IPS-18c (cell line): ENCODE measurements around the gene NRG4.
"Not testable (repeated sequence)": the region's sequence is repeated elsewhere in the genome, so short reads cannot be mapped to it uniquely, and the experiment has no call there.

Experiments
- H3K4me3 ChIP-seq: 2 replicates; pipeline ENCODE4 v1.7.0; 2013; ENCODE audit warnings: low read depth, mild to moderate bottlenecking, low read length, moderate library complexity; ENCODE audit not compliant: insufficient read depth
- H3K9me3 ChIP-seq: one replicate; pipeline ENCODE4 v1.6.1; 2013; ENCODE audit warnings: mild to moderate bottlenecking, low read length, moderate library complexity; ENCODE audit not compliant: control insufficient read depth, insufficient read depth

NRG4 gene

DNA sequence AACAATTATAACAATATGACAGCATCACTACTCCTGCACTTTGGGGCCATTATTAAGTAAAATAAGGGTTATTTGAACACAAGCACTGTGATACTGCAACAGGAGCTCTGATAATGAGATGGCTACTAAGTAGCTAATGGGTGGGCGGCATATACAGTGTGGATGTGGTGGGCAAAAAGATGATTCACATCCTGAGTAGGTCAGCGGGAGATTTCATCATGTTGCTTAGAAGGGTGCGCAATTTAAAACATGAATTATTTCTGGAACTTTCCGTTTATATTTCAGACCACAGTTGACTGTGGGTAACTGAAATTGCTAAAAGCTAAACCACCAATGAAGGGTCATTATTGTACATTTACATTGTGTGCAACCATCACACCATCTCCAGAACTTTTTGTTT is 66.3 kb downstream of the NRG4 start:
- Histone ChIP-seq H3K4me3 (no peak overlapping the region), H3K9me3 (no peaks in the 10 kb centered on the region)

DNA sequence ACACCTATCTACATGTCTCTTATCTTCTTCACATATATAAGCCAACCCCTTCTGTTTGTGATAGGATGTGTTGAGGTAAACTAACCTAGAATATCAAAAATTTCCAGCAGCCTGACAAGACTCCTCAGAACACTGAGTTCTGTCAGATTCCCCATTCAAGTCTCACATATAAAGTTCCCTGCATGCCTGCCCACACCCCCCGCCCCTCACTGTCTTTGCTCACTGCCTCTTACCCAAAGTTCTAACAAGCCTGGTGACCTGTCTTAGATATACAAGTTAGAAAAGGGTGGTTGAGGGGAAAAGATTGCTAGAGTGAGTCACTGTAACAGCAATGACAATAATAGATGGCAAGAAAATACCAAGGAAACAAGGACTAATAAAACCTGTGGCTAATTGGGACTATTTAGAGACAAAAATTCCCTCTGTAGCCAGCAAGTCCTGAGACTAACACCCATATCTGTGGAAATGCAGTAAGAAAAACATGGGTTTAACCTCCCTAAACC is 68.5 kb downstream of the NRG4 start:
- H3K4me3 ChIP-seq: no peak overlapping the region
- H3K9me3 ChIP-seq: no peaks in the 10 kb centered on the region

DNA sequence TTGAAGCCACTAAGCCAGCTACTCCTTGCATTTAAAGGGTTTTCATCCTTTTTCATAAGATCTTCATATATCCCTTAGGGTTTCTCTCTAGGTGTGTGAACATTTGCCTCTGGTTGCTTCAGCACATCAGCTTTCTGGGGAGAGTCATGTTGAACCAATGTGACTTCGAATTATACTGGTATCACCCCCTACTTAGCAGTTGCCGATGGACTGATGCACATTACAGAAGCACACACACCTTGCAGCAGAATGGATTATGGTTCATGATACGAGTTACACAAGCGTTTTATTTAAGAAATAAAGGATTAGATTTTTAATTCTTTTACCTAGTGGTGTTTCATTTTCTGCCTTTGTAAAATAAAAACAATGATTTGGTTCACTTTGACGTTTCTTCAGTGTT is 69.0 kb downstream of the NRG4 start:
- H3K9me3 ChIP-seq: no peaks in the 10 kb centered on the region
- no peak overlapping the region for H3K4me3 ChIP-seq

DNA sequence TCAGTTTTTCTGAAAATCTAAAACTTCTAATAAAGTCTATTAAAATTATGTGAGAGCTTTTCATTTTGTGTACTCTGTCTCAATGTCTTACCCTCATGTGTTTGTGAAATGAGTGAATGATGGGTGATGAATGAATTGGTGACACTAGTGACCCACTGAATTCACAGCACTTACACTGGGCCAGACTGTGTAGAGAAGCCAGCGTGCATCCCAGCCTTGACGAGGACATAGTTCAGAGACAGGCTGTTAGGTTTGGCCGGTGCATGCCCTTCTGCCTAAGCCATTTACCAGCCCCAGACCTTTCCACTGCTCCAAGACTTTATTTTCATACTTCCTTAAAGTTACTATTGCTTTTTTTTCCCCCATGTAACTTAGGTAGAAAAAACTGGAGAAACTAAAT is 69.8 kb downstream of the NRG4 start:
- H3K4me3 ChIP-seq: no peak overlapping the region
- no peaks in the 10 kb centered on the region for H3K9me3 ChIP-seq

DNA sequence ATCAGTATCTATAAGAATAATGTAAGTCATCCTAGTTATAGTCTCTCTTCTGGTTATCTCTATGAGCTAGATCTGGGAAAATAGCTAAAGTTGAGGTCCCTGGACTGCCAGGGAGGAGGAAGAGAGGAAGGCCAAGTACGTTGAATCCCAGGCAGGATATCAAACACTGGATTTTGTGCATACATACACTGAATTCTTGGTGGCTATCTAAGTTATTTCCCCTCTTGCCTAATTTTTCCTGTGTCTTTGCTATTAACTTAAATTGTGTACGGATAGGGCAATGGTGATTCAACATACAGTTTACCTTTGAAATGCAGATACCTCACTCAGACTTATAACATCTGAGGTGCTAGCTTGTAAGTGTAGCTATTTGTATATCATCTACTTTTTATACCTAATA is 81.4 kb downstream of the NRG4 start:
- no peaks in the 10 kb centered on the region for H3K9me3 ChIP-seq
- no peak overlapping the region for H3K4me3 ChIP-seq

DNA sequence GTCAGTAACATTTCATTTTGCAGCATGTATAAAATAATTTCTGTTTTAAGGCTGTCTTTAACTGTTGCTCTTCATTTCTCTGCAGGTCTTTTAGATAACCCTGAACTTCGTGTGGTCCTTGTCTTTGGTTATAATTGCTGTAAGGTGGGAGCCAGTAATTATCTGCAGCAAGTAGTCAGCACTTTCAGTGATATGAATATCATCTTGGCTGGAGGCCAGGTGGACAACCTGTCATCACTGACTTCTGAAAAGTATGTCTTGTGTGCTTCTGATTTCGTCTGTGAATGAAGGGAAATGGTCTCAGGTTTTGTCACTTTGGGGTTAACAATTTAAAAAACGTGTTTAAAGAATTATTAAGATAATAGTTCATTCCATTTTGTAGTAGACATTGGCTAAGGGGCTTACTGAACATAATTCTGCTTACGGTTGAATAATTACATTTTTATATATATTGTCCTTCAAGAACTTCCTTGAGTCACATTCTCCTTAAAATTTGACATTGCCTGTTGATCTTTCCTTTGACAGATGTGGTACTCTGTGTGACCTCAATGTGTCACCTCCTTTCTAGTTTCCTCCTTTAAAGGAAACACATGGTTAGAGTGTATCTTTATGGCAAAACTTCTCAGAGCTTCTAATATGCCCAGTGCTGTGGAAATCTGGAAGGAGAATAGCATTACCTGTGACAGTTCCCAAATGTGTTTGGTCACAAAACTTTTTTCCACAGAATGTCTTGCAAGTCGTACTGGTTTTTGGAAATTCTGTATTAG is 82.2 kb downstream of the NRG4 start:
- H3K9me3 ChIP-seq: no peaks in the 10 kb centered on the region
- no peak overlapping the region for H3K4me3 ChIP-seq

DNA sequence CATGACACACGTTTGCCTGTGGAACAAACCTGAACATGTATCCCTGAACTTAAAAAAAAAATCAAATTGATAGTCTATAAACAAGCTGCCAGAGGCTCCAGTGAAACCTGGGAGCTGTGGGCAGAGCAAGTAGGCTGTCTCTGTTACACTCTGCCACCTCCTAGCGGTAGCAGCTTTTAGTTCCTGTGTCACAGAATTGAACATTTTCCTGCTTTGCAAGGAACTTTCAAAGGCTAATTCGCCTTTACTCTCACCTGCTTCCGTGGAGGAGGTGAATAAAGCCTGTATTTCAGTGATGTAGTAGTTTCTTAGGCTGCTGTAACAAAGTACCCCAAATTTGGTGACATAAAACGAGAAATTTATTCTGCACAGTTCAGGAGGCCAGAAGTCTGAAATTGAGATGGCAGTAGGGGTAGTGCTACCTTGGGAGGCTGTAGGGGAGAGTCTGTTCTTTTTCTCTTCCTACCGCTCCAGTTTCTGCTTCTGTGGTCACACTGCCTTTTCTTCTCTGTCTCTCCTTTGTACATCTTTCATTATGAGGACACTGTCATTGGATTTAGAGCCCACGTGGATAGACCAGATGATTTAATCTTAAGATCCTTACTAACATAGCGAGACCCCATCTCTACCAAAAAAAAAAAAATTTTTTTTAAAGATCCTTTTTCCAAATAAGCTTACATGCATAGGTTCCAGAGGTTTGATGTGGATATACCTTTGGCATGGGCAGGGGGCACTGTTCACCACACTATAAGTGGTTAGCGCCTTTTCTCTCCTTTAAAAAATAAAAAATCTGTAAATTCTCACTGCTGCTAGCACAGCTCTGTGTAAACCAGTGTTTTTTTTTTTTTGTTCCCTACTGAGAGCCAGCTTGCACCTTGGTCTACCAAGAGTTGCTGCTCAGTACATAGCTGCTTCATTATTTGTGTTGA is 83.3 kb downstream of the NRG4 start:
- no peak overlapping the region for H3K4me3 ChIP-seq
- no peaks in the 10 kb centered on the region for H3K9me3 ChIP-seq

DNA sequence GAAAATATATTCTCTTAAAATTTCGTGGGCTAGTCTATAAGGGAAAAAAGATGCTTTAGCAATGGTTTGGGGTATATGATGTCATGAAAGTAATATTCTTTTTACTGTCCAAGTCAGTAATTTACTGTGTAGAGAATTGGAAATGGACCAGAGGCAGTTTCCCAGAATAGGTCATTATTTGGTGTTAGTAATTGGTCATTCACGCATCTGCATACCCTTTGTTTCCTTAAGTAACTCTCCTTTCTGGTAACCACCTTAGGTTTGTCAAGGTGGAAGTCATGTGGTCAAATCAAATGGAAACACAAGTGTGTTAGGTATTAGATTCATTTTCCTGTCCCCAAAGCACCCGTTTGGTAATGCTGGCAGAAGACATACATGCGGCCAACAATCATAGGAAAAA is 84.6 kb downstream of the NRG4 start:
- Histone ChIP-seq H3K4me3 (no peak overlapping the region), H3K9me3 (no peaks in the 10 kb centered on the region)

DNA sequence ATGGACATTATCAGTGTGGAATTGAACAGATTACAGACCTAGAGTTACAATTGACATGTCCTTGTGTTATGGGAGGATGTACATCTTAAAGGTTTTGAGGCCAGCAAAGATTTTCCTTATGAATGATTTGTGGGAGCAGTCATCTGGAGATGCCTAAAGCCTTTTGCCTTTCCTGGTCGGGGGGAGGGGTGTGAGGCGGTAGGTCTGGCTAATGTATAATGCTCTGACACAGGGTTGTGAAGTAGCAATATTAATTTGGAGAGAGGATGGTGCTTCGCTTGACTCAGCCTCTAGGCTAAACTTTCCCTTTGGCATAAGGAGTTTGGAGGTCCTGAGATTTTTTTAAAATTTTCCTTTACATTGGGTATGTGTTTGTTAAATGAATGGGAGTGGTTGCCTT is 85.3 kb downstream of the NRG4 start:
- Histone ChIP-seq H3K4me3 (no peak overlapping the region), H3K9me3 (no peaks in the 10 kb centered on the region)

DNA sequence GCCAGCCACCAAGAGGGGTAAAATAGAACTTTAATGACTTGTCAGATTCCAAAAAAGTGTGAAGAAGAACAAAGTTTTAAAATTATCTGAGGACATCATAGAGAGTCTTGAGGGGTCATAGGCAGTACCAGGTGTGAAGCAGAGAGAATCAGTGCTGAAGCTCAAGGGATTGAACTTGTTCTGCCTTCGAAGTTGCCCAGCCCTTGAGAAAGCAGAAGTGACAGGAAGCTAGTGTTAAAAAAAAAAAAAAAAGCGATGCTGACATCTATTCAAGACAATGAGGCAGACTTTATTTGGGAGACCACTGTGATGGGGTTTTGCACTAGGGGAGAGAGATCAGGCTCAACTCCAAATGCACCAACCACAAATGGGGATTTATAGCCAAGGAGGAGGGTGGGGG is 86.8 kb downstream of the NRG4 start:
- no peaks in the 10 kb centered on the region for H3K9me3 ChIP-seq

DNA sequence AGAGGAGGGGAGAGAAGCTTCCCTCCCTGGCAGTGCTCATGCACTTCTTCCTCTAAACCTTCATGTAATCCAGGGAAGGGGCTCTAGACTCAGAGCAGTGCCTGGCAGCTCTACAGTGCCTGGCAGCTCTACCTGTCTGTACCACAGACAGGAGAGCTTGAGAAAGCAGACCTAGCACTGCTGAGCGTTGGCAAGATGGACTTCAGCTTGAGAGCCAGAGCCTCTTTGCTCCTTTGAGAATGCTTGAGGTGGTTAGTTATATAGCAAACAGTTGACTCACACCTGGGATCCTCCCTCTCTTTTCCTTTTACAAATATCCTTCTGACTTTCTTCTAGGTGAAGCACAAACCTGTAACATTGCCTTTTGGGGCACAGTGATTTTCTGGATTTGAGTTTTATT is 87.6 kb downstream of the NRG4 start:
- no peaks in the 10 kb centered on the region for H3K9me3 ChIP-seq

More for the DNA sequence above, 86.8 kb downstream of the NRG4 start:
- no peak overlapping the region for H3K4me3 ChIP-seq

DNA sequence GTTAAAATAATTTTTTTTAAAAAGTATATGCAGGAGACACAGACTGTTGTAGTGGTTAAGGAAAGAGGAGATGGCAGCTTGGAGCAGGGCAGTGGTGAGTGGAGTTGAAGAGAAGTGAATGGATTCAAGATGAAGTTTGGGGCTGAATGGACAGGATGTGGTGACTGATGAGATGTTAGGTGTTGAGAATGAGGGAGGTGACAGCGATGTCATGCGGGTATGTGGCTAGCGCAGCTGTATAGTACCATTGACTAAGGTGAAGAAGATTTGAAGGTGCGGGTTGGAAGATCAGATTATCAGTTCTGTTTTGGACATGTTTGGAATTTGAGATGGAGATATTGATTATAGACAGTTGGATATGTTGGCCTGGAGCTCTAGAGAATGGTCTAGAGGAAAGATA is 88.5 kb downstream of the NRG4 start:
- Histone ChIP-seq H3K9me3 (no peaks in the 10 kb centered on the region), H3K4me3 (no peak overlapping the region)

More for the DNA sequence above, 87.6 kb downstream of the NRG4 start:
- no peak overlapping the region for H3K4me3 ChIP-seq

DNA sequence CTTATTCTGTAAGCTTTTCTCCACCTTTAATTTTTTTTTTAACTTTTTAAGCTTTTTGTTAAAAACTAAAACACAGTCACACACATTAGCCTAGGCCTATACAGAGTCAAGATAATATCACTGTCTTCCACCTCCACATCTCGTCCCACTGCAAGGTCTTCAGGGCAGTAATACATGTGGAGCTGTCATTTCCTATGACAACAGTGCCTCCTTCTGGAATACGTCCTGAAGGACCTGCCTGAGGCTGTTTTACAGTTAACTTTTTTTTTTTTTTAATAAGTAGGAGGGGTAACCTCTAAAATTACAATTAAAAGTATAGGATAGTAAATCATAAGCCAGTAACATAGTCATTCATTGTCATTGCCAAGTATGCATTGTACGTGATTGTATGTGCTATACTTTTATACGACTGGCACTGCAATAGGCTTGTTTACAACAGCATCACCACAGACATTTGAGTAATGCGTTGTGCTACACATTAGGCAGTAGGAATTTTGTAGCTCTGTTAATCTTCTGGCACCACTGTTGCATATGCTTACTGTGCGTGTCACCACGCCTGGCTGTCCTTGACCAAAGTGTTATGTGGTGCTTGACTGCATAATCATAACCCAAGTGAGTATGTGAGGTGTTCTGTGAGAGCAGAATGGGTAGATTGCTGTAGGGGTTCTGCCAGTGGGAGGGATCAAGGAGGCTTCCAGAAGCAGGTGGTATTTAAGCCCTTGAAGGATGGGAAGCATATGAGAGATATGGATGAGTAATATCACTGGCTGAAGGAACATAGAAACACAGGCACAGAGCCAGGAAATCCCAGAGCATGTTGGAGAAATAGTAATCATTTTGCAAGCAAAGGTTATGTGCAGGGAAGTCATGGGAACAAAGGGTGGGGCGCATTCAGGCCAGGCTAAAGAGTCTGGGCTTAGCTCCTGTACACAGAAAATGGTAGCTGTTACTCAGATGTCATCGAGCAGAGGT is 90.2 kb downstream of the NRG4 start:
- H3K4me3 ChIP-seq: no peak overlapping the region
- no peaks in the 10 kb centered on the region for H3K9me3 ChIP-seq

DNA sequence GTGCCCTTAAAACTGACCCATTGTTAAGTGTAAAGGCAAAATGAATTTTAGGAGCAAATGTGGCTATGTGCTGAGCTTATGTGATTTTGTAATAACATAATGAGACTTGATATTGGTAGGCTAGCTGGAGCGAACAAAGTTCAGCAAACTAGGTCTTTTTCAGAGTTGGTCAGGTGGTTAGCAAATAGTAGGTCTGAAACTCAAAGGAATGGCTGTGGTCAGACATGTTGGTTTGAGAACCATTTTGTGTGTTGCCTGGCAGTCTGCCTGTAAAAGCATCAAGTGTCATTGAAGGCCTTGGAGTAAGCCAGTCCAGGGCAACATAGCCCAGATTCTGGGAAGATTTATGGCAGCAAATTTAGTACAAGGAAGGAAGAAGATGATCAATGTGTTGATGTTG is 92.1 kb downstream of the NRG4 start:
- H3K9me3 ChIP-seq: no peaks in the 10 kb centered on the region
- H3K4me3 ChIP-seq: no peak overlapping the region

DNA sequence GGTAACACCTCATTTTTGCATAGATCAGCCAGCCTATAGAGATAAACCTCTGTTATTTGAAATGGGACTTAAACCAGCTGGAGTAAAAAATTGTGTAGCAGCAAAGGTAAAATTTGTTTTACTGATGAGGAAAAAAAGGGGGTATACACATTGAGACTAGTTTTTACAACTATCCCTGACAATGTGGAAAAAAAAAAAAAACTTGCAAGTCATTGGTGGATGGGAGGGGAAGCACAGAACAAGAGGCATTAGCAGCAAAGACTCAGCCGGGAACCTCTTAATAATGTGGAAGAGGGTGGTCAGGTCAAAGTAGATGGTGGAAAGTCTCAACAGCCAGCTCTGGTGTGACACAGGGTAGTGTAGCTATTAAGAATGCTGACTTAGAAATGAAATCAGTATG is 94.1 kb downstream of the NRG4 start:
- H3K9me3 ChIP-seq: no peaks in the 10 kb centered on the region
- no peak overlapping the region for H3K4me3 ChIP-seq

DNA sequence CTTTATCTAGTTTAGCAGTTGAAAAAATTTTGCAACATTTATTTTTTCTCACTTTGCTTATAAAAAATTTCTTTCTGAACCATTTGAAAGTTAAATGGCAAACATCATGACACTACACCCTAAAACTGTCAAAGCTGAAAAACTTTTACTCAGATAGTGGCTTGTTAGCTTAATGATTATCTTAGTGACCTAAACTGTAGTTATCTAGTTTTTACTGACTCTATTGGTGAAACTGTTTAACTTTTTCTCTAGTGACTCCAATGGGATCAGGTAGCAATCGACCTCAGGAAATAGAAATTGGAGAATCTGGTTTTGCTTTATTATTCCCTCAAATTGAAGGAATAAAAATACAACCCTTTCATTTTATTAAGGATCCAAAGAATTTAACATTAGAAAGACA is 95.2 kb downstream of the NRG4 start:
- Histone ChIP-seq H3K9me3 (no peaks in the 10 kb centered on the region), H3K4me3 (no peak overlapping the region)

DNA sequence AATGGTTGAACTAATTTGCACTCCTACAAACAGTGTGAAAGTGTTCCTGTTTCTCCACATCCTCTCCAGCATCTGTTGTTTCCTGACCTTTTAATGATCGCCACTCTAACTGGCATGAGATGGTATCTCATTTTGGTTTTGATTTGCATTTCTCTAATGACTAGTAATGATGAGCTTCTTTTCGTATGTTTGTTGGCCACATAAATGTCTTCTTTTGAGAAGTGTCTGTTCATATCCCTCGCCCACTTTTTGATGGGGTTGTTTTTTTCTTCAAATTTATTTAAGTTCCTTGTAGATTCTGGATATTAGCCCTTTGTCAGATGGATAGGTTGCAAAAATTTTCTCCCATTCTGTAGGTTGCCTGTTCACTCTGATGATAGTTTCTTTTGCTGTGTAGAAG is 101.9 kb downstream of the NRG4 start:
- not testable (repeated sequence) for H3K4me3 ChIP-seq, H3K9me3 ChIP-seq
